ENCODE results near the gene PLB1.

The PLB1 gene

DNA sequence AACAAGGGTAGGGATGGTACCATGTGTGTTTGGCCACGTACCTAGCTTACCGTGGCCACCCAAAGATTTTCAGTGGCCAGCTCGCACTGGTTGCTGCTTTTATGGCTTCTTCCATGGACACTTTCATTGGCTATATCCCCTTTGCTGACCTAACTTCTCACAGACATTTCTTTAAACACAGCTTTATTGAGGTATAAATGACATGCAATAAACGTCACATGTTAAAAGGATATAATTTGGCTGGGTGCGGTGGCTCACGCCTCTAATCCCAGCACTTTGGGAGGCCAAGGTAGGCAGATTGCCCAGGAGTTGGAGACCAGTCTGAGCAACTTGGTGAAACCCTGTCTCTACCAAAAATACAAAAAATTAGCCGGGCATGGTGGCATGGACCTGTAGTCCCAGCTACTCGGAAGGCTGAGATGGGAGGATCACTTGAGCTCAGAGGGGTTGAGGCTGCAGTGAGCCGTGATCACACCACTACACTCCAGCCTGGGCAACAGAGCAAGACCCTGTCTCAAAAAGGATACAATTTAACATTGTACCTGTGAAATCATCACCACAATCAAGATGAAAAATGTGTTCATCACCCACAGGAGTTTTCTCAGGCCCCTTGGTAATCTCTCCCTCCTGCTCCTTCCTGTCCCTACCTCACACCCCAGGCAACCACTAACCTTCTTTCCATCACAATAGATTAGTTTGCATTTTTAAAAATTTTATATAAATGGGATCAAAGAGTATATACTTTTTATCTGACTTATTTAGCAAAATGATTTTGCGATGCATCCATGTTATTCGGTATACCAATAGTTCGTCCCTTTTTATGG lies 127.9 kb downstream of the PLB1 start:
- TF ChIP-seq, protein P1, sequence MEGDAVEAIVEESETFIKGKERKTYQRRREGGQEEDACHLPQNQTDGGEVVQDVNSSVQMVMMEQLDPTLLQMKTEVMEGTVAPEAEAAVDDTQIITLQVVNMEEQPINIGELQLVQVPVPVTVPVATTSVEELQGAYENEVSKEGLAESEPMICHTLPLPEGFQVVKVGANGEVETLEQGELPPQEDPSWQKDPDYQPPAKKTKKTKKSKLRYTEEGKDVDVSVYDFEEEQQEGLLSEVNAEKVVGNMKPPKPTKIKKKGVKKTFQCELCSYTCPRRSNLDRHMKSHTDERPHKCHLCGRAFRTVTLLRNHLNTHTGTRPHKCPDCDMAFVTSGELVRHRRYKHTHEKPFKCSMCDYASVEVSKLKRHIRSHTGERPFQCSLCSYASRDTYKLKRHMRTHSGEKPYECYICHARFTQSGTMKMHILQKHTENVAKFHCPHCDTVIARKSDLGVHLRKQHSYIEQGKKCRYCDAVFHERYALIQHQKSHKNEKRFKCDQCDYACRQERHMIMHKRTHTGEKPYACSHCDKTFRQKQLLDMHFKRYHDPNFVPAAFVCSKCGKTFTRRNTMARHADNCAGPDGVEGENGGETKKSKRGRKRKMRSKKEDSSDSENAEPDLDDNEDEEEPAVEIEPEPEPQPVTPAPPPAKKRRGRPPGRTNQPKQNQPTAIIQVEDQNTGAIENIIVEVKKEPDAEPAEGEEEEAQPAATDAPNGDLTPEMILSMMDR (IDR thresholded peaks at IDR 0.05; ENCODE audit: low read depth, low read length): no peak
- no peak for DNase-seq (ENCODE audit: low read depth, low spot score)
- H3K4me3 ChIP-seq (ENCODE audit: low read depth, low read length): no peak overlapping the region
- in situ Hi-C loops (cut with HindIII; ENCODE audit: low sequenced_read_pairs): no loop called here

DNA sequence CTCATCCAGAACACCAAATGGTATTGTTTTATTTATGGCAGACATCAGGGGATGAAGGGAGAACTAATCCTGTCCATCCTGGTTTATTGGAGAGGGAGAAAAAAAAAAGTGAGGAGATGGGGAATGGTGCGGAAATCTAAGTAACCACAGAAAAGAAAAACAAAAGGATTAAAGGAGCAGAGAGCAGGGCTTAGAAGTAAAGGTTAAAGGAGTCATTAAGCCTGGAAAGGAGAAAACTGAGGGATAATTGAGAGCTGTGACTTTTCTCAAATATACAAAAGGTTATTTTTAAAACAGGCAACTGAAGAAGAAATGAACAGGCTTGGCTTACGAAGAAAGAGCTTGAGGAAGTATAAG lies 128.6 kb downstream of the PLB1 start:
- no peak for DNase-seq (ENCODE audit: low read depth, low spot score)
- TF ChIP-seq, protein P1 (IDR thresholded peaks at IDR 0.05; ENCODE audit: low read depth, low read length): no peak
- in situ Hi-C loops (cut with HindIII; ENCODE audit: low sequenced_read_pairs): no loop called here
- H3K4me3 ChIP-seq (ENCODE audit: low read depth, low read length): no peak overlapping the region

DNA sequence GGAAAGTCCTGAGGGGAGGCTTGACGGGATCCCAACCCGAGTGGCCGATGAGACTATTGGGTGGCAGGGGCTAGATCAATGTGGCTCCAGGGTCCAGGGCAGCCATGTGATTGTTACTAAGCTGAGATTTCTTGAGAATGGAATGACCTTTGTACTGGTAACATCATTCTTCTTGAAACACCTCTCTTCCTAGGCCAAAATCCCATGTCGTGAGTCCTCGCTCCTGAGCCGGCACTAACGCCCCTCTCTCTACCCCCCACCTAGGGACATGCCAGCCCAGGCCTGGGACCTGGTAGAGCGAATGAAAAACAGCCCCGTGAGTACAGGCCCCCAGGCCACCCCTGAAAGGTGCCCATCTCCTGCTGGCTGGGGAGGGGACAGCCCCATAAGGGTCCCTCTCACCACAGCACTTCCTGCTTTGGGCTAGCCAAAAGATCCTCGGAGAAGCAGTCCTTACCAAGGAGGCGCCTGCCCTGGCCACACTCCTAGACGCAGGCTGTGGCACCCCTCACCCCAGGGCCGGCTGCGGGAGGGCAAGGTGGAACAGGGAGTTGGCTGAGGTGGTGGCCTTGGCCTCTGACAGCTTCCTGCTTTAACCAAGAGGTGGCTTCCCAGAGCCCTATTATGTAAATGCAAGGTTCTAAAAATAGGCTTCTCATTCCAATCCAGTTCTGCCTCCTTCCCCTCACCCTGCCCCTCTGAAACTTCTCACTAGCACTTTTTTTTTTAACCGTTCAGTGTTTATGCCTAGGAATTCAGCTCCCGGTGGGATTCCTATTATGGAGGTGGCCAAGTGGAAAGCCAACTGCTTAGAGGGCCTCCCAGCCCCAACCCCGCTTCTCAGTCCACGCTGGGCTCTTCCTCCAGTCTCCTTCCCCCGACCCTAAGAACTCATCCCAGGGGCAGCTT lies 129.2 kb downstream of the PLB1 start:
- TF ChIP-seq, protein P1 (IDR thresholded peaks at IDR 0.05; ENCODE audit: low read depth, low read length): no peak
- in situ Hi-C loops (cut with HindIII; ENCODE audit: low sequenced_read_pairs): no loop called here
- H3K4me3 ChIP-seq (ENCODE audit: low read depth, low read length): no peak overlapping the region
- DNase-seq (ENCODE audit: low read depth, low spot score): peak; percentile 62

DNA sequence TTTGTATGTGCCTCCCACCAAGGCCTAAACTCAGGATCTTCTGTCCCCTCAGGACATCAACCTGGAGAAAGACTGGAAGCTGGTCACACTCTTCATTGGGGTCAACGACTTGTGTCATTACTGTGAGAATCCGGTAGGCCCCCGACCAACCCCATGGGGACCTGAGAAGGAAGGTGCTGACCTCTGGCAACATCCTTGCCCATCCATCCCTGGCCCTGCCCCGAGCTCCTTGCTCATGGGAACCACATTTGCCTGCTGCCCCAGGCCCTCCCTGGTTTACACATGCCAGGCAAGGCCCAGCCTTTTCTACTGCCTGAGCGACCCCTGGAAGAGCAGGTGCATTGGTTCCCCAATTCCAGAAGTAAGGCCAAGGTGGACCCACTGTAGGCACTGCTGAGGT lies 130.5 kb downstream of the PLB1 start:
- no peak for DNase-seq (ENCODE audit: low read depth, low spot score)
- TF ChIP-seq, protein P1 (IDR thresholded peaks at IDR 0.05; ENCODE audit: low read depth, low read length): no peak
- H3K4me3 ChIP-seq (ENCODE audit: low read depth, low read length): no peak overlapping the region
- in situ Hi-C loops (cut with HindIII; ENCODE audit: low sequenced_read_pairs): no loop called here

DNA sequence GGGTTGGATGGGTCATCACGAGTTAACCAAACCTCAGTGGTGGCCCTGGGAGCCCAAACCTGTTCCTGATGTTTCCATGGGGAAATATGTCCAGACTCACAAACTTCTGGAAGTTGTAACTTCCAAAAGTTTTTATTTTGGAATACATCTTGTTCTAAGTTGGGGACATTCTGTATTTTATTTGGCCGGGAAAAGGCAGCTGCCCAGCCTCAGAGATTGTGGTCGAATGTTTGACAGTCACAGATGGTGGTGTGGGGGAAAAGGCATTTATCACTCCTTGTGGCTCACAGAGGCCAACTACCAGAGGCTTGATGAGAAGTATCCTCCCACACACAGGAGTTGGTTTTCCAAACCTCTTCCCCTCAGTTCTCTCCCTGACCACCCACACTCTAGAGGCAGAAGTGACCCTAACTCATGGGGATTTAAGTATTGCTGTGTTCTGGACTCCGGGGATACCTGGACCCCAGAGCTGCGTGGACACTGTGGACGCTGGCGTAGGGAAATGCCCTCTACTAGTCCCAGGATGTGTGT lies 131.1 kb downstream of the PLB1 start:
- H3K4me3 ChIP-seq (ENCODE audit: low read depth, low read length): no peak overlapping the region
- TF ChIP-seq, protein P1 (IDR thresholded peaks at IDR 0.05; ENCODE audit: low read depth, low read length): no peak
- peak; percentile 65 for DNase-seq (ENCODE audit: low read depth, low spot score)
- in situ Hi-C loops (cut with HindIII; ENCODE audit: low sequenced_read_pairs): no loop called here

DNA sequence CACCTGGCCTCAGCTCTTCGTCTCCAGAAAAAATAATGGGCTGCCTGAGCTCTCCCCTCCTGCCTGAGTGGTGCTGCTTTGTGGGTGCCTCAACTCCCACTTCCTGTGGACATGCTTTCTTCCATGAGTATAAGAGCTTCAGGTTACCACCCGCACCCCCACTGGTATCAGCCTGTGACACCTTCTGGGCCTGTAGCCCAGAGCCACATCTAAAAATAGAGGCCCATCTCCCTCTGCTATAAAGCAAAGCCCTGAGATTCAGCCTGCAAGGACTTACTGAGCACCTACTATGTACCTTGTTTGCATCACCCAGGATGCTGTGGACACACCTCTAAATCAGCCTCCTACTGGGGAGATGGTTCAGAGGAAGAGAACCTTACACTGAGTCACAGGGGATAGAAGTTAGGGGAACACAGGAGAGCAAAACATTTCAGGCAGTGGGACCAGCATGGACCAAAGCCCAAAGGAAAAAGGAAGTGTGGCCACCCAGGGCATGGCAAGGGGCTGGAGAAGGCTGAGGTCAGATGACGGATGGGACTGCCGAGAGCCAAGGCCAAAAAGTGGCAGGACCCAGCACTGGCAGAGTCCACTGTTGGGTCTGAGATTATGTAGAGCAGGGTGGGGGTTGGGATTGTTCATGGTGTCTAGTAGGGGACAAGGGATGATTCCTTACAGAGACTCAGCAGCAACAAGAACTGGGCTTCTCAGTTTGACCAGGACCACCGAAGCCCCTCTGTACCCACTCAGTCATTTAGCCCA lies 132.0 kb downstream of the PLB1 start:
- TF ChIP-seq, protein P1 (IDR thresholded peaks at IDR 0.05; ENCODE audit: low read depth, low read length): no peak
- no peak overlapping the region for H3K4me3 ChIP-seq (ENCODE audit: low read depth, low read length)
- in situ Hi-C loops (cut with HindIII; ENCODE audit: low sequenced_read_pairs): no loop called here
- DNase-seq (ENCODE audit: low read depth, low spot score): peak; percentile 72
